Esophagus squamous epithelium (tissue), 5 donors: ENCODE results near the gene PEAR1. TPM values are rescaled to one million over a fixed set of nuclear protein-coding genes. Genes with fewer than 3 reads are reported as not detected.
"Not testable (repeated sequence)": the region's sequence is repeated elsewhere in the genome, so short reads cannot be mapped to it uniquely, and the experiment has no call there.

ENCODE experiments used
- DNase-seq: peaks from one replicate; lab custom pipeline; 2025; lab: John Stamatoyannopoulos, UW
- H3K27ac ChIP-seq, 4 donors: fragments of 200-600 bp; sonication (generic); one replicate each; pipeline ENCODE4 v1.5.1; 2016 to 2019; ENCODE audit warnings: mild to moderate bottlenecking in 1 of 4
- H3K27me3 ChIP-seq, 4 donors: fragments of 200-600 bp; sonication (generic); 1 replicate in 3 of 4; 2 replicates in 1 of 4; pipeline versions ENCODE4 v1.5.1 to v1.6.0; 2017 to 2021; ENCODE audit warnings: antibody characterized with exemption in 1 of 4
- H3K36me3 ChIP-seq, 3 donors: fragments of 200-600 bp; sonication (generic); one replicate each; pipeline ENCODE4 v1.5.1; 2016 to 2019
- H3K4me1 ChIP-seq, 3 donors: fragments of 200-600 bp; sonication (generic); one replicate each; pipeline ENCODE4 v1.5.1; 2017 to 2019
- H3K4me3 ChIP-seq, 4 donors: fragments of 200-600 bp; sonication (generic); 1 replicate in 3 of 4; 2 replicates in 1 of 4; pipeline ENCODE4 v1.5.1; 2016 to 2019; ENCODE audit warnings: mild to moderate bottlenecking in 2 of 4, moderate library complexity in 1 of 4
- H3K9me3 ChIP-seq, 3 donors: fragments of 200-600 bp; sonication (generic); one replicate each; pipeline ENCODE4 v1.5.1; 2016 to 2019
- CTCF ChIP-seq, 6 experiments: fragments of 450-650 bp in 4 of 6; fragments of 200-600 bp in 2 of 6; sonication (generic) in 2 of 6; IDR thresholded peaks; one replicate each; pipeline ENCODE4 v1.5.1; 2016 to 2019; ENCODE audit warnings: antibody characterized with exemption in 6 of 6, mild to moderate bottlenecking in 4 of 6, moderate library complexity in 4 of 6
- POLR2A ChIP-seq, 4 donors: fragments of 450-650 bp; IDR thresholded peaks; one replicate each; pipeline ENCODE4 v1.6.1; 2017; ENCODE audit warnings: antibody characterized with exemption in 4 of 4, mild to moderate bottlenecking in 4 of 4, moderate library complexity in 3 of 4
- WGBS, 2 donors: methylation state at CpG; one replicate each; pipeline ENCODE4 v1.1.5; 2018; 5-methylcytosine and 5-hydroxymethylcytosine counted together
- intact Hi-C: fragments of 100-400 bp; cut with DNase I; formaldehyde crosslinking; loops from one replicate; pipeline ENCODE4 v1.15.0; 2022
- total RNA-seq, 4 donors: library from RNA; depleted of rRNA; stranded (reverse); fragments of >200 nt; gene quantifications; one replicate each; pipeline ENCODE4 v1.1.0, GENCODE V29; 2016
- donor health status: DM: yes; HTN: yes; CAD: no.

Gene PEAR1
- total RNA-seq, 4 donors from 2014 or later, result 1.1 to 4.6 (median 2.7) TPM

GRCh38 chr1:156926175-156926574 is 32.7 kb downstream of the PEAR1 start:
- 0 to 33% methylated on average over 2 to 3 of the region's 3 CpGs for WGBS, 2 donors
- TF ChIP-seq CTCF (IDR thresholded peaks at IDR 0.05) (no peak), POLR2A (IDR thresholded peaks at IDR 0.05) (no peak)
- Histone ChIP-seq H3K36me3 (no peaks in the 10 kb centered on the region), H3K9me3 (no peaks in the 10 kb centered on the region), H3K4me1 (peaks cover 15 to 26% (median 19%) of the 10 kb centered on the region in 3 donors), H3K4me3 (no peak overlapping the region), H3K27ac (no peak overlapping the region), H3K27me3 (peaks cover 12 to 97% (median 29%) of the 10 kb centered on the region in 4 donors)
- no peak for DNase-seq
- intact Hi-C loops, result no loop called here

GRCh38 chr1:156926695-156927094 is 33.2 kb downstream of the PEAR1 start:
- H3K9me3 ChIP-seq, H3K27ac ChIP-seq, intact Hi-C loops, H3K4me3 ChIP-seq, H3K36me3 ChIP-seq, DNase-seq: not testable (repeated sequence)
- Histone ChIP-seq H3K27me3 (peaks cover 12 to 92% (median 29%) of the 10 kb centered on the region in 4 donors), H3K4me1 (peaks cover 15 to 31% (median 19%) of the 10 kb centered on the region in 3 donors)
- WGBS, 2 donors, result 70 to 86% methylated on average over 2 to 5 of the region's 6 CpGs

GRCh38 chr1:156927215-156928042 is 33.9 kb downstream of the PEAR1 start:
- no peaks in the 10 kb centered on the region for H3K9me3 ChIP-seq
- intact Hi-C loops, result no loop called here
- no peaks in the 10 kb centered on the region for H3K36me3 ChIP-seq
- H3K4me3 ChIP-seq, result peak overlapping the region; percentile 15 to 58 (median 38)
- peaks cover 15 to 34% (median 19%) of the 10 kb centered on the region in 3 donors for H3K4me1 ChIP-seq
- no peak overlapping the region for H3K27ac ChIP-seq
- DNase-seq, result no peak
- WGBS, 2 donors, result 16 to 27% methylated on average over 8 to 19 of the region's 64 CpGs
- H3K27me3 ChIP-seq, result peaks cover 12 to 84% (median 28%) of the 10 kb centered on the region in 4 donors
- TF ChIP-seq CTCF (IDR thresholded peaks at IDR 0.05), result peak in 5 of 6 experiments; percentile 52 to 77 (median 56)
- TF ChIP-seq POLR2A (IDR thresholded peaks at IDR 0.05), result no peak

- Histone ChIP-seq H3K4me3 (peak overlapping the region in 3 of 4 donors; percentile 36 to 58 (median 40)), H3K9me3 (no peaks in the 10 kb centered on the region), H3K27ac (no peak overlapping the region), H3K27me3 (peaks cover 12 to 77% (median 24%) of the 10 kb centered on the region in 4 donors), H3K36me3 (no peaks in the 10 kb centered on the region), H3K4me1 (peaks cover 15 to 34% (median 19%) of the 10 kb centered on the region in 3 donors)
- WGBS, 2 donors, result 7% methylated on average over 2 to 3 of the region's 4 CpGs
- intact Hi-C loops, result no loop called here
- DNase-seq, result no peak
- no peak for TF ChIP-seq POLR2A (IDR thresholded peaks at IDR 0.05)
- TF ChIP-seq CTCF (IDR thresholded peaks at IDR 0.05), result no peak
Observed at GRCh38 chr1:156928043-156928602, 34.6 kb downstream of the PEAR1 start.

GRCh38 chr1:156929596-156930238 is 36.2 kb downstream of the PEAR1 start:
- no peaks in the 10 kb centered on the region for H3K9me3 ChIP-seq
- no peaks in the 10 kb centered on the region for H3K36me3 ChIP-seq
- no peak overlapping the region for H3K4me3 ChIP-seq
- 52 to 71% methylated on average over 6 of the region's 6 CpGs for WGBS, 2 donors
- H3K27me3 ChIP-seq, result peaks cover 9 to 61% (median 13%) of the 10 kb centered on the region in 4 donors
- H3K4me1 ChIP-seq, result peaks cover 7 to 21% (median 10%) of the 10 kb centered on the region in 3 donors
- TF ChIP-seq POLR2A (IDR thresholded peaks at IDR 0.05), result no peak
- TF ChIP-seq CTCF (IDR thresholded peaks at IDR 0.05), result no peak
- no peak for DNase-seq
- intact Hi-C loops, result no loop called here
- H3K27ac ChIP-seq, result no peak overlapping the region
